Muscle layer of colon (tissue), 2 donors: Measurements from ENCODE around the gene WNT5B.

Experiments
- H3K27ac ChIP-seq: one replicate; pipeline ENCODE4 v1.7.0; 2013; ENCODE audit warnings: low read depth, mild to moderate bottlenecking, low read length, moderate library complexity
- H3K27me3 ChIP-seq, 2 donors: one replicate each; pipeline ENCODE4 v1.7.0; 2013; ENCODE audit warnings: low read length in 2 of 2, mild to moderate bottlenecking in 2 of 2; ENCODE audit not compliant: insufficient read depth in 2 of 2, control insufficient read depth in 1 of 2
- H3K36me3 ChIP-seq: one replicate; pipeline ENCODE4 v1.7.0; 2013; ENCODE audit warnings: mild to moderate bottlenecking, low read length; ENCODE audit not compliant: insufficient read depth
- H3K4me1 ChIP-seq: one replicate; pipeline ENCODE4 v1.7.0; 2013; ENCODE audit warnings: mild to moderate bottlenecking, low read length; ENCODE audit not compliant: insufficient read depth
- H3K4me3 ChIP-seq, 2 donors: one replicate each; pipeline ENCODE4 v1.7.0; 2013; ENCODE audit warnings: low read length in 2 of 2, low read depth in 1 of 2, mild to moderate bottlenecking in 1 of 2, moderate library complexity in 1 of 2
- H3K9ac ChIP-seq: one replicate; pipeline ENCODE4 v1.7.0; 2013; ENCODE audit warnings: low read length
- H3K9me3 ChIP-seq: one replicate; pipeline ENCODE4 v1.7.0; 2013; ENCODE audit warnings: mild to moderate bottlenecking, low read length
- donor health status: abdominal sarcoma.
- donor health status: Adenocarcinoma of cecum.

WNT5B gene

GRCh38 chr12:1645819-1646218 is 16.8 kb downstream of the WNT5B start:
- H3K9ac ChIP-seq = no peak overlapping the region
- H3K27me3 ChIP-seq = no peaks in the 10 kb centered on the region
- peaks cover 32% of the 10 kb centered on the region for H3K4me1 ChIP-seq
- no peaks in the 10 kb centered on the region for H3K9me3 ChIP-seq
- no peak overlapping the region for H3K4me3 ChIP-seq
- H3K36me3 ChIP-seq = peaks cover 5% of the 10 kb centered on the region
- H3K27ac ChIP-seq = no peak overlapping the region

GRCh38 chr12:1646569-1647284 is 17.7 kb downstream of the WNT5B start:
- Histone ChIP-seq H3K9ac (no peak overlapping the region), H3K4me3 (no peak overlapping the region), H3K27ac (no peak overlapping the region), H3K4me1 (peaks cover 40% of the 10 kb centered on the region), H3K36me3 (peaks cover 5% of the 10 kb centered on the region), H3K9me3 (no peaks in the 10 kb centered on the region), H3K27me3 (no peaks in the 10 kb centered on the region)

GRCh38 chr12:1647285-1647669 is 18.2 kb downstream of the WNT5B start:
- Histone ChIP-seq H3K27ac (no peak overlapping the region), H3K27me3 (no peaks in the 10 kb centered on the region)

DNA sequence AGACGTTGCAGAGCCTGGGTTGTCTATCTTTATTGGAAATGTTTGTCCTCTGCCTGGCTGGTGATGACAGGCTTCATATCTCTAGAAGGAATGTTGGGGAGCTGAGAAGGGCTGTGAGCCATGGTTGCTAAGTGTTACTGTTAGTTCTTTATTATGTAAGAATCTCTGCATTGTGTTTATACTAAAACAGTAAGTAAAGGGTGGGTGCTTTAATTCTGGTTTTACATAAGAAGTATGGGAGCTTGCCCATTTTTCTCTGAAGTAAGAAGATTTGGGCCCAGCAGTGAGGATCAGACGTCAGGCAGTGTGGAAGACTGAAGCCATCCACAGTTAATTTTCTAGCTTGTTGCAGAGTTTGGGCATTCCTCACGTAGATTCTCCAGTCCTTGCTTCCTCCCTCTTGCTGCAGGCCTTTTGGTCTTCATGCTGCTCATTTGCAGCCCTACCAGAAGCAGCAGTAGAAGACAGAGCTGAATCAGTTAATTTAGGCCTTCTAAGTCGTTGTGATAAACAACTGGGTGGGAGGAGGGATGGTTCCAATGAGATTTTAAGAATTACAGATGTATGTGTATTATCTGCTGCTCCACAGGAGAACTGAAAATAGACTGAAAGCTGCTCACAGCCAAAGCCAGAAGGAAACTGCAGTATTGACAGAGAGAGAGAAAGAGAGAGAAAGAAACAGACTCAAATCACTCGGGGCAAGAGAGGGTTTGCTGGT is 21.4 kb downstream of the WNT5B start:
- Histone ChIP-seq H3K27me3 (no peaks in the 10 kb centered on the region), H3K36me3 (peaks cover 5% of the 10 kb centered on the region), H3K4me1 (peaks cover 27% of the 10 kb centered on the region), H3K9ac (peak overlapping the region; percentile 4), H3K27ac (peak overlapping the region; percentile 77), H3K9me3 (no peaks in the 10 kb centered on the region), H3K4me3 (no peak overlapping the region)

More at GRCh38 chr12:1647285-1647669, 18.2 kb downstream of the WNT5B start:
- H3K36me3 ChIP-seq = peaks cover 5% of the 10 kb centered on the region
- no peak overlapping the region for H3K9ac ChIP-seq
- H3K4me1 ChIP-seq = peaks cover 40% of the 10 kb centered on the region
- no peak overlapping the region for H3K4me3 ChIP-seq
- no peaks in the 10 kb centered on the region for H3K9me3 ChIP-seq

- no peaks in the 10 kb centered on the region for H3K27me3 ChIP-seq
- H3K9ac ChIP-seq = peak overlapping the region; percentile 4
- H3K9me3 ChIP-seq = no peaks in the 10 kb centered on the region
- peak overlapping the region; percentile 77 for H3K27ac ChIP-seq
- H3K4me3 ChIP-seq = no peak overlapping the region
- peaks cover 5% of the 10 kb centered on the region for H3K36me3 ChIP-seq
- H3K4me1 ChIP-seq = peaks cover 27% of the 10 kb centered on the region
These were observed 21.9 kb downstream of the WNT5B start for GRCh38 chr12:1650978-1651361.

GRCh38 chr12:1651946-1652345 is 22.9 kb downstream of the WNT5B start:
- H3K27me3 ChIP-seq = no peaks in the 10 kb centered on the region
- no peak overlapping the region for H3K4me3 ChIP-seq
- H3K36me3 ChIP-seq = peaks cover 2% of the 10 kb centered on the region
- no peak overlapping the region for H3K9ac ChIP-seq
- H3K27ac ChIP-seq = no peak overlapping the region
- H3K4me1 ChIP-seq = peaks cover 27% of the 10 kb centered on the region
- no peaks in the 10 kb centered on the region for H3K9me3 ChIP-seq

GRCh38 chr12:1655225-1655788 is 26.3 kb downstream of the WNT5B start:
- Histone ChIP-seq H3K9ac (no peak overlapping the region), H3K9me3 (no peaks in the 10 kb centered on the region), H3K27me3 (no peaks in the 10 kb centered on the region), H3K27ac (no peak overlapping the region), H3K4me1 (peaks cover 17% of the 10 kb centered on the region), H3K4me3 (no peak overlapping the region), H3K36me3 (no peaks in the 10 kb centered on the region)

- Histone ChIP-seq H3K9ac (no peak overlapping the region), H3K36me3 (no peaks in the 10 kb centered on the region), H3K4me1 (peaks cover 7% of the 10 kb centered on the region), H3K9me3 (no peaks in the 10 kb centered on the region), H3K4me3 (no peak overlapping the region), H3K27ac (no peak overlapping the region), H3K27me3 (no peaks in the 10 kb centered on the region)
These were observed 27.9 kb downstream of the WNT5B start for GRCh38 chr12:1656902-1657301.

- Histone ChIP-seq H3K27ac (no peak overlapping the region), H3K9ac (no peak overlapping the region), H3K4me1 (peaks cover 5% of the 10 kb centered on the region), H3K4me3 (no peak overlapping the region), H3K36me3 (no peaks in the 10 kb centered on the region), H3K27me3 (no peaks in the 10 kb centered on the region), H3K9me3 (no peaks in the 10 kb centered on the region)
These were observed 28.7 kb downstream of the WNT5B start for GRCh38 chr12:1657688-1658087.

DNA sequence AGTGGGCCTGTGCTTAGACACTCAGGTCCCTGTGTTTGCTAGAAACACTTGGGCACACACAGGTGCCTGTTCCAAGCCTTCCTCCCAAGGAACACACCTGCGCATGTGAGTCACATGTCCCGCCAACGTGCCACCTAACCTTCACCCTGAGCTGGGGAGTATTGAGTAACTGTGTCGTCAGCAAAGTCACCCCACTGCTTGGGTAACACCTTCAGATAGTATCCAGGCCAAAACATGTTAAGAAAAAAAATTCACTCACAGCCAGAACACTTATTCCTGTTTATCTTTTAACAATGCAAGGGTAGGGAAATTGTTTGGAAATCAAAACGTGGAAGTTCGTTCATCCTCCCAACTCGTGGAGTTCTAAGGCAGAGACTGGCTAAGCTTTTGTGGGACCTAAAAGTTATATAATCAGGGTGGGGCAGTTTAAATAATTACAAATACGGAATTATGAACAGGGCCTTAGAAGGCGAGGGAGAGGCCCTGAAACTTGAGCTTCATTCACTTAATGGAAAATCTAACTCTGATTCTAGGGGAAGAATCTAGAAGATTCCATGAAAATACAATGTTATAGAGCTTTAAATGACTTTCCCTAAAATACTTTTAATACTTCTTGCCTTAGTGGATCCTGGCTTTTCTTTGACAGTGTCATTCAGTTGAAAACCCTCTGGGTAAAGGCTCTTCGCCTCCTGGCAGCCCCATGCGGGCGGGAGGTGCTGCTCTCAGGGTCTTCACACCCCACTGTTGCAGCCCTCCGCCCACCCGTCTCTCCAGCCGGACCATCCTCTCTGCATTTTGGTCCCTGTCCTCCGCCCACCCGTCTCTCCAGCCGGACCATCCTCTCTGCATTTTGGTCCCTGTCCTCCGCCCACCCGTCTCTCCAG is 31.5 kb downstream of the WNT5B start:
- Histone ChIP-seq H3K4me3 (no peak overlapping the region), H3K27ac (peak overlapping the region; percentile 63), H3K4me1 (peaks cover 4% of the 10 kb centered on the region), H3K36me3 (no peaks in the 10 kb centered on the region), H3K9me3 (no peaks in the 10 kb centered on the region), H3K27me3 (no peaks in the 10 kb centered on the region), H3K9ac (no peak overlapping the region)
